A673 (cell line): ENCODE measurements around the gene SLC4A4.

ENCODE experiments used
- CTCF ChIP-seq: fragments of 300-800, 200-600 bp; sonication (generic); conservative IDR thresholded peaks from 2 replicates; pipeline ENCODE4 v1.5.1; 2017; ENCODE audit warnings: low read depth, mild to moderate bottlenecking, antibody characterized with exemption, low read length, moderate library complexity, mixed read lengths
- EZH2 ChIP-seq: fragments of 200-600 bp; sonication (generic); IDR thresholded peaks from 2 replicates; pipeline ENCODE4 v1.6.1; 2017; ENCODE audit warnings: borderline replicate concordance, low read depth, mild to moderate bottlenecking, mixed read lengths, antibody characterized with exemption, low read length; ENCODE audit not compliant: poor library complexity, severe bottlenecking

GRCh38 chr4:71453531-71453930, 114.7 kb downstream of the SLC4A4 start:
- TF ChIP-seq EZH2 (no peak), CTCF (no peak)
